ENCODE measurements around the gene APCDD1. TPM values are rescaled to one million over a fixed set of nuclear protein-coding genes. Genes with fewer than 3 reads are reported as not detected.

Gene APCDD1
- total RNA-seq, 1 experiment from 2014 or later = 355 TPM

- intact Hi-C loops (cut with micrococcal nuclease; ENCODE audit: unreplicated experiment) = loop anchor here (2.0 to 10.0 kb wide), 3 partner anchors 53 to 487 kb away; no protein-coding TSS in a partner anchor
- ChIA-PET CTCF (interaction anchor here (0.9 kb wide), 1 partner anchor 486 kb away, joined by 4 read pairs; no protein-coding TSS in a partner anchor), POLR2A (ENCODE audit: low non-redundant PET) (no interaction called here)
- BruUV-seq (replicated peaks) = no TSS peak
- Histone ChIP-seq H3K9me3 (ENCODE audit: low read depth, low read length, poor library complexity, severe bottlenecking) (no peaks in the 10 kb centered on the region), H3K36me3 (ENCODE audit: insufficient read depth, low read length, poor library complexity, severe bottlenecking) (peaks cover 49% of the 10 kb centered on the region), H3K4me3 (ENCODE audit: low read depth, low read length, poor library complexity, severe bottlenecking) (peak overlapping the region; percentile 73), H3K27ac (ENCODE audit: low read depth, low read length, poor library complexity, severe bottlenecking) (peak overlapping the region; percentile 99), H3K27me3 (replicated peaks; ENCODE audit: insufficient read depth, low read depth, low read length, poor library complexity) (no peaks in the 10 kb centered on the region), H3K4me1 (ENCODE audit: insufficient read depth, low read length, poor library complexity, severe bottlenecking) (peaks cover 50% of the 10 kb centered on the region)
- peak; percentile 35 for DNase-seq (ENCODE audit: low spot score)
- TF ChIP-seq EZH2 (IDR thresholded peaks at IDR 0.05; ENCODE audit: borderline replicate concordance, low read depth, low read length, poor library complexity, severe bottlenecking) = no peak
- TF ChIP-seq CTCF (conservative IDR thresholded peaks at IDR 0.05; ENCODE audit: low read depth, low read length) = no peak
Measured at GRCh38 chr18:10457767-10458166, 3.3 kb downstream of the APCDD1 start.

GRCh38 chr18:10458691-10459090, 4.3 kb downstream of the APCDD1 start:
- intact Hi-C loops (cut with micrococcal nuclease; ENCODE audit: unreplicated experiment) = loop anchor here (10.0 kb wide), 1 partner anchor 214 kb away; no protein-coding TSS in a partner anchor
- Histone ChIP-seq H3K4me3 (ENCODE audit: low read depth, low read length, poor library complexity, severe bottlenecking) (peak overlapping the region; percentile 73), H3K27me3 (replicated peaks; ENCODE audit: insufficient read depth, low read depth, low read length, poor library complexity) (no peaks in the 10 kb centered on the region), H3K27ac (ENCODE audit: low read depth, low read length, poor library complexity, severe bottlenecking) (peak overlapping the region; percentile 99), H3K36me3 (ENCODE audit: insufficient read depth, low read length, poor library complexity, severe bottlenecking) (peaks cover 54% of the 10 kb centered on the region), H3K9me3 (ENCODE audit: low read depth, low read length, poor library complexity, severe bottlenecking) (no peaks in the 10 kb centered on the region), H3K4me1 (ENCODE audit: insufficient read depth, low read length, poor library complexity, severe bottlenecking) (peaks cover 50% of the 10 kb centered on the region)
- ChIA-PET CTCF (no interaction called here), POLR2A (ENCODE audit: low non-redundant PET) (interaction anchor here (0.6 to 0.7 kb wide), 2 partner anchors 130 to 483 kb away, joined by 3 to 6 read pairs; no protein-coding TSS in a partner anchor)
- TF ChIP-seq EZH2 (IDR thresholded peaks at IDR 0.05; ENCODE audit: borderline replicate concordance, low read depth, low read length, poor library complexity, severe bottlenecking) (no peak), CTCF (conservative IDR thresholded peaks at IDR 0.05; ENCODE audit: low read depth, low read length) (no peak)
- DNase-seq (ENCODE audit: low spot score) = no peak
- BruUV-seq (replicated peaks) = no TSS peak

- CTCF ChIA-PET = no interaction called here
- no peak for DNase-seq (ENCODE audit: low spot score)
- TF ChIP-seq CTCF (conservative IDR thresholded peaks at IDR 0.05; ENCODE audit: low read depth, low read length) (no peak), EZH2 (IDR thresholded peaks at IDR 0.05; ENCODE audit: borderline replicate concordance, low read depth, low read length, poor library complexity, severe bottlenecking) (no peak)
- intact Hi-C loops (cut with micrococcal nuclease; ENCODE audit: unreplicated experiment) = loop anchor here (10.0 kb wide), 1 partner anchor 215 kb away; no protein-coding TSS in a partner anchor
- peaks cover 54% of the 10 kb centered on the region for H3K4me1 ChIP-seq (ENCODE audit: insufficient read depth, low read length, poor library complexity, severe bottlenecking)
- no peaks in the 10 kb centered on the region for H3K9me3 ChIP-seq (ENCODE audit: low read depth, low read length, poor library complexity, severe bottlenecking)
- H3K27me3 ChIP-seq (replicated peaks; ENCODE audit: insufficient read depth, low read depth, low read length, poor library complexity) = no peaks in the 10 kb centered on the region
- peaks cover 58% of the 10 kb centered on the region for H3K36me3 ChIP-seq (ENCODE audit: insufficient read depth, low read length, poor library complexity, severe bottlenecking)
- peak overlapping the region; percentile 73 for H3K4me3 ChIP-seq (ENCODE audit: low read depth, low read length, poor library complexity, severe bottlenecking)
- H3K27ac ChIP-seq (ENCODE audit: low read depth, low read length, poor library complexity, severe bottlenecking) = peak overlapping the region; percentile 99
- no TSS peak for BruUV-seq (replicated peaks)
- POLR2A ChIA-PET (ENCODE audit: low non-redundant PET) = interaction anchor here (0.6 to 0.7 kb wide), 2 partner anchors 17 to 484 kb away, joined by 3 read pairs; no protein-coding TSS in a partner anchor
Measured at GRCh38 chr18:10459587-10459986, 5.2 kb downstream of the APCDD1 start.
